Neural progenitor cell (in vitro differentiated cells): ENCODE results near the gene TSHZ2.

Experiments used
- EZH2 ChIP-seq: fragments of 200-600 bp; sonication (generic); IDR thresholded peaks from 2 replicates; pipeline ENCODE4 v1.6.1; 2017; ENCODE audit warnings: antibody characterized with exemption, mild to moderate bottlenecking, moderate library complexity
- EZH2phosphoT487 ChIP-seq: fragments of 200-600 bp; sonication (generic); IDR thresholded peaks from 2 replicates; pipeline ENCODE4 v1.6.1; 2017; ENCODE audit warnings: antibody characterized with exemption
- TF ChIP-seq, protein P1 (sequence below): fragments of 200-600 bp; sonication (generic); IDR thresholded peaks from 2 replicates; pipeline ENCODE4 v1.5.1; 2017; ENCODE audit warnings: antibody characterized with exemption, mild to moderate bottlenecking

DNA sequence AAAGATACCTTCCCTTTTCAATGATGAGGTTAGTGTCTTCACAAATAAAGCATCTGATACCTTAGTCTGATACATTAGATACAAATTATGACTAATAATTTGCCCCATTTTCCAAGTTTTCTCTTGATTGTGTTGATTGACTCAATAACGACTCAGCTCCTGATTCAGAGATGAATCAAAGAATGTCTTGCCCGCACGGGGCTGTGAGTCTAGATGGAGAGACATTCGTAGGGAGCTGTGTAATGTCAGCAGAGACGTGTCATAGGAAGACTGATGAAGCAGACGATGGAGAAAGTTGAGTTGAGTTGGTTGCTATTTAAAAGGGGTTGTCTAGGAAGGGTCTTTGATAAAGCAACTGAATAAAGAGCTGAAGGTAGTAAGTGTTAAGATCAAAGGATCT, 78.2 kb downstream of the TSHZ2 start:
- TF ChIP-seq, protein P1, sequence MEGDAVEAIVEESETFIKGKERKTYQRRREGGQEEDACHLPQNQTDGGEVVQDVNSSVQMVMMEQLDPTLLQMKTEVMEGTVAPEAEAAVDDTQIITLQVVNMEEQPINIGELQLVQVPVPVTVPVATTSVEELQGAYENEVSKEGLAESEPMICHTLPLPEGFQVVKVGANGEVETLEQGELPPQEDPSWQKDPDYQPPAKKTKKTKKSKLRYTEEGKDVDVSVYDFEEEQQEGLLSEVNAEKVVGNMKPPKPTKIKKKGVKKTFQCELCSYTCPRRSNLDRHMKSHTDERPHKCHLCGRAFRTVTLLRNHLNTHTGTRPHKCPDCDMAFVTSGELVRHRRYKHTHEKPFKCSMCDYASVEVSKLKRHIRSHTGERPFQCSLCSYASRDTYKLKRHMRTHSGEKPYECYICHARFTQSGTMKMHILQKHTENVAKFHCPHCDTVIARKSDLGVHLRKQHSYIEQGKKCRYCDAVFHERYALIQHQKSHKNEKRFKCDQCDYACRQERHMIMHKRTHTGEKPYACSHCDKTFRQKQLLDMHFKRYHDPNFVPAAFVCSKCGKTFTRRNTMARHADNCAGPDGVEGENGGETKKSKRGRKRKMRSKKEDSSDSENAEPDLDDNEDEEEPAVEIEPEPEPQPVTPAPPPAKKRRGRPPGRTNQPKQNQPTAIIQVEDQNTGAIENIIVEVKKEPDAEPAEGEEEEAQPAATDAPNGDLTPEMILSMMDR = no peak
- no peak for TF ChIP-seq EZH2
- no peak for TF ChIP-seq EZH2phosphoT487
